ENCODE measurements around the gene FBRS. TPM values are rescaled to one million over a fixed set of nuclear protein-coding genes. Genes with fewer than 3 reads are reported as not detected.

Gene FBRS
- total and polyA plus RNA-seq, 2 of the 13 experiments (the other 11 are each of a cell fraction or from before 2014, with no cell fraction given) = 13.7 to 16.2 TPM

GRCh38 chr16:30698139-30698815, 40.0 kb downstream of the FBRS start (continued):
- TF ChIP-seq HNRNPL (IDR thresholded peaks at IDR 0.05; ENCODE audit: low read depth, low read length) (peak; percentile 83; the same call in 1 of the 2 replicates), ZNF230 (CRISPR knock-in tag; IDR thresholded peaks at IDR 0.05) (peak; percentile 87), NR2C2 (CRISPR knock-in tag; IDR thresholded peaks at IDR 0.05; ENCODE audit: borderline replicate concordance) (peak; percentile 96), ELF4 (CRISPR knock-in tag; IDR thresholded peaks at IDR 0.05; ENCODE audit: borderline replicate concordance) (peak; percentile 91; the same call in 1 of the 2 replicates), RELA (CRISPR knock-in tag; IDR thresholded peaks at IDR 0.05) (no peak; the same call in 1 of the 2 replicates), ZNF564 (CRISPR knock-in tag; IDR thresholded peaks at IDR 0.05) (peak; percentile 78), ZNF674 (CRISPR knock-in tag; IDR thresholded peaks at IDR 0.05; ENCODE audit: low read depth) (peak; percentile 87), POGZ (CRISPR knock-in tag; IDR thresholded peaks at IDR 0.05) (peak; percentile 76), ZMYM3 (CRISPR knock-in tag; IDR thresholded peaks at IDR 0.05) (peak; percentile 67; the same call in 1 of the 2 replicates), TFDP2 (CRISPR knock-in tag; IDR thresholded peaks at IDR 0.05) (peak; percentile 66), ZNF609 (CRISPR knock-in tag; IDR thresholded peaks at IDR 0.05; ENCODE audit: borderline replicate concordance) (peak; percentile 80; the same call in 1 of the 2 replicates), REPIN1 (CRISPR knock-in tag; IDR thresholded peaks at IDR 0.05; ENCODE audit: borderline replicate concordance, low read depth) (peak; percentile 69), NFE2 (CRISPR knock-in tag; IDR thresholded peaks at IDR 0.05) (no peak), PITX1 (CRISPR knock-in tag; IDR thresholded peaks at IDR 0.05) (peak; percentile 69), NR1H2 (CRISPR knock-in tag; IDR thresholded peaks at IDR 0.05; ENCODE audit: borderline replicate concordance, low read depth) (peak; percentile 25; the same call in 1 of the 2 replicates), ZNF672 (CRISPR knock-in tag; IDR thresholded peaks at IDR 0.05) (no peak), SOX6 (IDR thresholded peaks at IDR 0.05) (no peak), SOX6 (CRISPR knock-in tag; IDR thresholded peaks at IDR 0.05) (peak; percentile 88; the same call in 1 of the 2 replicates), ZMAT3 (CRISPR knock-in tag; conservative IDR thresholded peaks at IDR 0.05) (peak; percentile 78), ZNF136 (CRISPR knock-in tag; IDR thresholded peaks at IDR 0.05; ENCODE audit: low read depth) (peak; percentile 59)
- TF ChIP-seq, protein P1, sequence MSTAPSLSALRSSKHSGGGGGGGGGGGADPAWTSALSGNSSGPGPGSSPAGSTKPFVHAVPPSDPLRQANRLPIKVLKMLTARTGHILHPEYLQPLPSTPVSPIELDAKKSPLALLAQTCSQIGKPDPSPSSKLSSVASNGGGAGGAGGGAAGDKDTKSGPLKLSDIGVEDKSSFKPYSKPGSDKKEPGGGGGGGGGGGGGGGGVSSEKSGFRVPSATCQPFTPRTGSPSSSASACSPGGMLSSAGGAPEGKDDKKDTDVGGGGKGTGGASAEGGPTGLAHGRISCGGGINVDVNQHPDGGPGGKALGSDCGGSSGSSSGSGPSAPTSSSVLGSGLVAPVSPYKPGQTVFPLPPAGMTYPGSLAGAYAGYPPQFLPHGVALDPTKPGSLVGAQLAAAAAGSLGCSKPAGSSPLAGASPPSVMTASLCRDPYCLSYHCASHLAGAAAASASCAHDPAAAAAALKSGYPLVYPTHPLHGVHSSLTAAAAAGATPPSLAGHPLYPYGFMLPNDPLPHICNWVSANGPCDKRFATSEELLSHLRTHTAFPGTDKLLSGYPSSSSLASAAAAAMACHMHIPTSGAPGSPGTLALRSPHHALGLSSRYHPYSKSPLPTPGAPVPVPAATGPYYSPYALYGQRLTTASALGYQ (CRISPR knock-in tag; IDR thresholded peaks at IDR 0.05) = peak; percentile 62; the same call in 1 of the 2 replicates
- TF ChIP-seq, protein P2, sequence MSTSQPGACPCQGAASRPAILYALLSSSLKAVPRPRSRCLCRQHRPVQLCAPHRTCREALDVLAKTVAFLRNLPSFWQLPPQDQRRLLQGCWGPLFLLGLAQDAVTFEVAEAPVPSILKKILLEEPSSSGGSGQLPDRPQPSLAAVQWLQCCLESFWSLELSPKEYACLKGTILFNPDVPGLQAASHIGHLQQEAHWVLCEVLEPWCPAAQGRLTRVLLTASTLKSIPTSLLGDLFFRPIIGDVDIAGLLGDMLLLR (CRISPR knock-in tag; IDR thresholded peaks at IDR 0.05) = no peak
